Activated gamma-delta T cell (primary cell): ENCODE measurements around the gene UBASH3A.
"Not testable (repeated sequence)": the region's sequence is repeated elsewhere in the genome, so short reads cannot be mapped to it uniquely, and the experiment has no call there.

Experiments used
- DNase-seq: peaks from one replicate; lab custom pipeline; 2025; lab: John Stamatoyannopoulos, UW

Gene UBASH3A

GRCh38 chr21:42390193-42390592 lies 13.5 kb upstream of the UBASH3A start:
- DNase-seq = no peak

DNA sequence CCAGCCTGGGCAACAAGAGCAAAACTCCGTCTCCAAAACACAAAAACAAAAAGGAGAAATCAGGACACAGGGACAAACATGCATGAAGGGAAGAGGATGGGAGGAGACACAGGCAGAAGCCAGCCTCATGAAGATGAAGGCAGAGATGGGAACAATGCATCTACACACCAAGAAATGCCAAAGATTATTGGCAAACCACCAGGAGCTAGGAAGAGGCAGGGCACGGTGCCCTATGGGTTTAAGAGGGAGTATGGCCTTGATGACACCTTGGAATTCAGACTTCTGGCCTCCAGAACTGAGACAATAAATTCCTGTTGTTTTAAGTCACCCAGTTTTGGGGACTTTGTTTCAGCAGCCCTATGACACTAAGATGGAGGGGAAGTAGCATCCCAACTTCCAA lies 13.0 kb upstream of the UBASH3A start:
- no peak for DNase-seq

DNA sequence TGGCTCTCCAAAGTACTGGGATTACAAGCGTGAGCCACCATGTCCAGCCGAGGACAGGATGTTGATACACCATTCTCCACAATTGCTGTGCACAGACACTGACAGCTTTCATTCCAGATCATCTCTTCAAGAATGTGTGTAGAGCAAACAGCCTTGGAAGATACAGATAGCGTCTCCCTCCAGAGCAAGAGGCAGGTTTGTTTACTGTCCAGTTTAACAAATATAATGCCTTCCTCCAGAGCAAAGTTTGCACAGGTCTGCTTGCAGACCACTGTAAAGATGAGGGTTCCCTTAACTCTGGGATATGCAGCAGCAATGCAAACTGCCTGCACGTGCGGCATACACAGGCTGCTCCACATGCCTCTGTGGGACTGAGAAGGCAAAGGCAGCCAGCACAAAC lies 12.4 kb upstream of the UBASH3A start:
- DNase-seq = no peak

DNA sequence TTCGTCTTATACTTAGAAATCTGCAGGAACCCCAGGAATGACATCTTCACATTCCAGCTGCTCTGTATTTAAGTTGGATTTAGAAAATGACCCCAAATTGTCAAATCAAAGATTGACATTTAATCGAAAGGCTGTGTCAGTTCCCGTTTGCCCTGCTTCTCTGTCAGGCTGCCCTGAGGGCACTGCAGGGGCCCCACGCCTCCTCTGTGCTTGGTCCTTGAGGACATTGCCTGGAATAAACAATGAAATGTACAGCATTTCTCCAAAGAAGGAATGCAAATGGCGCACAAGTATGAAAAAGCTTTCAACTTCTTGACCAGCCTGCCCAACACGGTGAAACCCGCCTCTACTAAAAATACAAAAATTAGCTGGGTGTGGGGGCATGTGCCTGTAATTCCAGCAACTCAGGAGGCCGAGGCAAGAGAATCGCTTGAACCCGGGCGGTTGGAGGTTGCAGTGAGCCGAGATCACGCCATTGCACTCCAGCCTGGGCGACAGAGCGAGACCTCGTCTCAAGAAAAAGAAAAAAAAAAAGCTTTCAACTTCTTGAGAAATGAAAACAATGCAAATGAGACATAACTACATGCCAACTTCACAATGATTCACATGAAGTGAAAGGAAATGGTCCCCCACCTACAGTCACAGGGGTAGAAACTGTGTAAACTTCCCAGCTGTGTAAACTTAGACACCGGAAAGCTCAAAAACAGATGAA lies 10.8 kb upstream of the UBASH3A start:
- no peak for DNase-seq

GRCh38 chr21:42393443-42393950 lies 10.2 kb upstream of the UBASH3A start:
- DNase-seq = no peak

DNA sequence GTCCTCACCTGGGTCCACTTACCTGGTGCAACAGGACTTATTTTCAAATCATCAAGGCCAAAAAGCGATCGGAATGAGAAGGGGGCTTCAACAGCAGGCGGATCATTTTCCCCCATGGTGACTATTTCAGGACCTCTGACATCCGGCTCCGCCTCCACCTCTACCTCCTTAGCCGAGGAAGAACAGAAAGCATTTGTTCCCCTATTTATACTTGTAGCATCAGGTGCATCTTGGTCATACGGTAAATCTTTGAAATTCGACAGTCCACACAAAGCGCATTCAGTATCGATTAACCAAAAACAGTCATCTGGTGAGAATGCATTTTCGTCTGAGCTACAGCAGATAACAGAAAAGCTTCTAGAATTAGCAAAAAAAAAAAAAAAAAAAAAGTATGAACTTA lies 8.4 kb upstream of the UBASH3A start:
- DNase-seq = no peak

DNA sequence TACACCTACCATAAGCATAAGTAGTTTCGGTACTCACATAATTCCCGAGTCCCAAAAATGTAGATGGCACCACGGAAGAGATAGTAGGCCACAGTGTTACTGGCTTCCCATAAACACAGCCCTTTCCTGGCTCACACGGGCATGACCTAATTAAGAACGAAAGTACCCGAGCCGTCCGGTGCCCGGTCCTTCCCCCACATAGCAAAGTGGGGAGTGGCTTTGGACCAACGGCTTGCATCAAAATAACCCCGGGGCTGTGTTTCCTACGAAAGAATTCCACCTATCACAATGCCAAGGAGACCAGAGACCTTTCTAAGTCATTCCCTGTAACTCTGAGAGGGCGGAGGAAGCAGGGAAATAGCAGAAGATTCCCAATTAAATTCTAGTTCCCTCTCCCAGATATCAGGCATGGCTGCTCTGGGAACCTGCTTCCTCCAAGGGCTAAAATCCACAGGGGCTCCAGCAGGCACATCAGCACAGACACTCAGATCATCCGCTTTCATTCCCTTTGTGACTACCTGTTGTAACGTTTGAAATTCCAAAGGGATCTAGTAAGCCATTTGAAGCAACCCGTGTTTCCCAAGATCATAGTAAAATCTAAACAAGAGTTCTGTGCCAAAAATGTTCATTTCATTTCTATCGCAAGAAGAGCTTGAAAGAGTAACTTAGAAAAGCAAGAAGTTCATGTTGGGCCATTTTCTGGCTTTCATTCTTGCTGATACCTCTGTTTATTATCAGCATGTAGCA lies 7.6 kb upstream of the UBASH3A start, which contains the start of gene TMPRSS3:
Gene TMPRSS3 (minus strand): TSS at position 148 of the 747 bp plus-strand sequence. CDS start 635 bp downstream, outside the sequence.
- DNase-seq = no peak

- no peak for DNase-seq
Measured at GRCh38 chr21:42396799-42397745, 6.6 kb upstream of the UBASH3A start.

DNA sequence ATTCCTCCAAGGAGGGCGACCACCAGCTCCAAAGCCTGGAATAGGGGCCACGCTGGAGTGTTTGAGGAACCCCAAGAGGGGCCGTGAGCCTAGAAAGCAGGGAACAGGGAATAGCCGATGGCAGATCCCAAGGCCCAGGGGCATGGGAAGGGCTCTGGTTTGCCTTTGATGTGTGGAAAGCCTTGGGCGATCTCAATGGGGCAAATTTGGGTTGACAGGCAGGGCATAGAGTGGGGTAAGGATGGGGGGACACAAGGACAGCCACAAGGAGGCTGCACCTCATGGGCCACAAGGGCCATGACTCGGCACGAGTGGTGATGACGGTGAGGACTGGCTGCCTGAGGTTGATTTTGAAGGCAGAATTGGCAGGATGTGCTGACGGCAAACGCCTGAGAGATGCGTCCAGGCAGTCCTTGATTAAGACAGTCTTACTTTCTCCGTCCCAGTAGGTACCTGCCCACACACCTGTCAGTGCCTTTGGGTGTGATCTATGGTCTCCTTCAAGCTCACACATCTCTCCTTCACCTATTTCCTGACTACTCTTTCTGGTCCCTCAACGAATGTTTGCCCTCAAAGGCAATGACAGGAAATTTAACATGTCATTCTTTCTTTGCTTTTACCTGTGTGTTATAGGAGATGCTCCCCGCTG lies 5.8 kb upstream of the UBASH3A start:
- no peak for DNase-seq

DNA sequence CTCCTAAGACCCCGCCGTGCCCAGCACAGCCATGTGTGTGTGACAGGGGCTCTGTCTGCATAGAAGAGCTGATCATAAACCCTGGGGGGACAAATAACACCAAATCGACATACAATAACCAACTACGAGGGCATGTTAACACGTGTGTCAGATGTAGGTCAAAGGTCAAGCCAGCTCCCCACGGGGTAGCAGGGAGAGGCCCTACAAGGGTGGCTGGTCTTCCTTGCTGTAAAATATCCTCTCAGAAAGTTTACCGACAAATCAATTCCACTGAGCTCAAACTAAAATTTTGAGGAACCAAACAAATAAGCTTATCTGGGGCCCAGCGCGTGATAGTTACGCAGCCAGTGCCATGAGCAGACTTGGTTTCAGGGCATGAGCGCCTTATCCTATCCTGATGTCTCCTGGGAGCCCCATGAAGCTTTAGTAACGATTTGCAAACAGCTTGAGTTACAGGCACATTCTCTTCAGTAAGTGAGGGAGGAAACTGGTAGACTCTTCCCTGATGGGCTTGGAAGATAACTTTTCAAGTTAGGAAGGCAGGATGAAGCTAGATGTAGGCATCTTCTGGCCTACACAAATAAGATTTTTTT lies 5.2 kb upstream of the UBASH3A start:
- DNase-seq = no peak

DNA sequence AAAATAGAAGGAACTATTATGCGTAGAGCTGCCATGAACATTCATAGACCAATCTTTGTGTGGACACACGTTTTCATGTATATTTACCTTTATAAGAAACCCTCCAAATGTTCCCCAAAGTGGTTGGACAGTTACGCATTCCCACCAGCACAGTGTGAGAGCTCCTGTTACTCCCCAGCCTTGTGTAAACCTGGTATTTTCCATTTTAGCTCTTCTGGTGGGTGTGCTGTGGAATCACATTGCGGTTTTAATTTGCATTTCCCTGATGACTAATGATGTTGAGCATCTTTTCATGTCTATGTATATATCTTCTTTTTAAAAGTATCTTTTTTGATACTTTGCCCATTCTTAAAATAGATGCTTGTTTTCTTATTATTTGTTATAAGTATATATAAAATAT lies 3.2 kb upstream of the UBASH3A start:
- DNase-seq = no peak

GRCh38 chr21:42401154-42401553 lies 2.5 kb upstream of the UBASH3A start:
- DNase-seq = no peak

GRCh38 chr21:42401820-42402251 lies 1.9 kb upstream of the UBASH3A start:
- no peak for DNase-seq

GRCh38 chr21:42404539-42404938 lies 837 bp downstream of the UBASH3A start:
- no peak for DNase-seq

GRCh38 chr21:42405064-42406013 lies 1.6 kb downstream of the UBASH3A start:
- DNase-seq = no peak

GRCh38 chr21:42406201-42406621 lies 2.5 kb downstream of the UBASH3A start:
- DNase-seq = no peak

GRCh38 chr21:42406866-42407265 lies 3.2 kb downstream of the UBASH3A start:
- no peak for DNase-seq

- no peak for DNase-seq
Measured at GRCh38 chr21:42407476-42407875, 3.8 kb downstream of the UBASH3A start.

DNA sequence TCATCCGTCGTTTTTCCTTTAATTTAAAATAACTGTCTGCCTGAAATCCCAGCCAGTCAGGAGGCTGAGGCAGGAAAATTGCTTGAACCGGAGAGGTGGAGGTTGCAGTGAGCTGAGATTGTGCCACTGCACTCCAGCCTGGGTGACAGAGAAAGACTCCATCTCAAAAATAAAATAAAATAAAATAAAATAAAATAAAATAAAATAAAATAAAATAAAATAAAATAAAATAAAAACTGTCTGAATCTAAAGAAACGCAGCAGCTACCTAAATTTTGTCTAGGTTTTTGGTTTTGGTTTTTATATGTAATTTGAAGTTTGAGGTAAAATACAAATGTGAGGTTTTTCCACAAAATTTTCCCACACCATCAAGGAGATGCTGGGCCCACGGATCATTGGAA lies 5.0 kb downstream of the UBASH3A start:
- not testable (repeated sequence) for DNase-seq

GRCh38 chr21:42409366-42409765 lies 5.7 kb downstream of the UBASH3A start:
- DNase-seq = no peak
